Activated CD8-positive, alpha-beta memory T cell treated with anti-CD3 and anti-CD28 coated beads for 36 hours (primary cell): ENCODE results near the gene YY1AP1. TPM values are rescaled to one million over a fixed set of nuclear protein-coding genes. Genes with fewer than 3 reads are reported as not detected.
"Not testable (repeated sequence)": the region's sequence is repeated elsewhere in the genome, so short reads cannot be mapped to it uniquely, and the experiment has no call there.

Experiments
- CTCF ChIA-PET: fragments of 350-600 bp; sonication (Branson Sonifier 250); formaldehyde crosslinking; loops from one replicate; lab custom pipeline; 2021; ENCODE audit warnings: antibody characterized with exemption; lab: Charles Lee
- POLR2A ChIA-PET: fragments of 350-600 bp; sonication (Branson Sonifier 250); formaldehyde crosslinking; loops from one replicate; lab custom pipeline; 2021; ENCODE audit warnings: antibody characterized with exemption; lab: Charles Lee
- total RNA-seq, 2 experiments: library from RNA; stranded (reverse); gene quantifications; one replicate each; pipeline ENCODE4 v1.2.3, GENCODE V29; 2021

YY1AP1 gene
- total RNA-seq, 2 experiments from 2014 or later, result 52.0 to 55.2 TPM

- POLR2A ChIA-PET, result no interaction called here
- CTCF ChIA-PET, result no interaction called here
Measured at GRCh38 chr1:155650231-155650757, 38.3 kb downstream of the YY1AP1 start.

- ChIA-PET POLR2A (no interaction called here), CTCF (no interaction called here)
Measured at GRCh38 chr1:155649676-155650075, 38.9 kb downstream of the YY1AP1 start.

GRCh38 chr1:155648207-155649147, 40.1 kb downstream of the YY1AP1 start:
- CTCF ChIA-PET, result interaction anchor here (0.7 kb wide), 2 partner anchors 67 to 162 kb away, joined by 4 to 7 read pairs; no protein-coding TSS in a partner anchor
- POLR2A ChIA-PET, result interaction anchor here (0.6 kb wide), 1 partner anchor 64 kb away, joined by 3 read pairs; no protein-coding TSS in a partner anchor

- CTCF ChIA-PET, result interaction anchor here (0.6 kb wide), 1 partner anchor 66 kb away, joined by 4 read pairs; no protein-coding TSS in a partner anchor
Measured at GRCh38 chr1:155646307-155646706, 42.3 kb downstream of the YY1AP1 start.

GRCh38 chr1:155645648-155646047, 42.9 kb downstream of the YY1AP1 start:
- ChIA-PET POLR2A (no interaction called here), CTCF (no interaction called here)

More at GRCh38 chr1:155646307-155646706, 42.3 kb downstream of the YY1AP1 start:
- POLR2A ChIA-PET, result no interaction called here

GRCh38 chr1:155645034-155645598, 43.5 kb downstream of the YY1AP1 start:
- CTCF ChIA-PET, result no interaction called here
- POLR2A ChIA-PET, result no interaction called here

GRCh38 chr1:155643230-155643629, 45.3 kb downstream of the YY1AP1 start:
- CTCF ChIA-PET, result no interaction called here
- POLR2A ChIA-PET, result no interaction called here

- POLR2A ChIA-PET, CTCF ChIA-PET: not testable (repeated sequence)
Measured at GRCh38 chr1:155642559-155643180, 45.9 kb downstream of the YY1AP1 start.

GRCh38 chr1:155640367-155640766, 48.2 kb downstream of the YY1AP1 start:
- CTCF ChIA-PET, result no interaction called here
- POLR2A ChIA-PET, result no interaction called here

- ChIA-PET CTCF (no interaction called here), POLR2A (interaction anchor here (0.7 to 0.9 kb wide), 2 partner anchors 44 to 54 kb away, joined by 3 to 4 read pairs; no protein-coding TSS in a partner anchor)
Measured at GRCh38 chr1:155636397-155637153, 52.0 kb downstream of the YY1AP1 start.

GRCh38 chr1:155626428-155626827, 62.1 kb downstream of the YY1AP1 start:
- CTCF ChIA-PET, POLR2A ChIA-PET: not testable (repeated sequence)

GRCh38 chr1:155623357-155623756, 65.2 kb downstream of the YY1AP1 start:
- CTCF ChIA-PET, result no interaction called here

GRCh38 chr1:155622191-155622590, 66.4 kb downstream of the YY1AP1 start:
- ChIA-PET CTCF (no interaction called here), POLR2A (no interaction called here)

More at GRCh38 chr1:155623357-155623756, 65.2 kb downstream of the YY1AP1 start:
- POLR2A ChIA-PET, result no interaction called here

GRCh38 chr1:155613226-155613625, 75.3 kb downstream of the YY1AP1 start:
- POLR2A ChIA-PET, CTCF ChIA-PET: not testable (repeated sequence)

- POLR2A ChIA-PET, CTCF ChIA-PET: not testable (repeated sequence)
Measured at GRCh38 chr1:155610257-155610647, 78.3 kb downstream of the YY1AP1 start.

GRCh38 chr1:155609515-155610256, 78.9 kb downstream of the YY1AP1 start, which contains the start of gene MSTO1:
Gene MSTO1 (plus strand): TSS chr1:155610218. CDS start chr1:155610249, 31 bp downstream.
- ChIA-PET CTCF (interaction anchor here (0.6 kb wide), 1 partner anchor 145 kb away, joined by 3 read pairs; no protein-coding TSS in a partner anchor), POLR2A (interaction anchor here (0.8 kb wide), 1 partner anchor 143 kb away, joined by 3 read pairs; no protein-coding TSS in a partner anchor)
